HG03558 (cell line): ENCODE results near the gene PEPD.
"Not testable (repeated sequence)": the region's sequence is repeated elsewhere in the genome, so short reads cannot be mapped to it uniquely, and the experiment has no call there.

ENCODE experiments used
- ATAC-seq: cut with Tn5 transposase; IDR thresholded peaks from one replicate; pipeline ENCODE4 v1.9.1; 2021; ENCODE audit warnings: moderate number of reproducible peaks; ENCODE audit not compliant: unreplicated experiment; ENCODE audit errors: extremely low read depth

Gene PEPD

GRCh38 chr19:33499671-33500506 lies 21.7 kb downstream of the PEPD start:
- ATAC-seq, result no peak

- no peak for ATAC-seq
These were observed 22.3 kb downstream of the PEPD start for GRCh38 chr19:33499248-33499647.

GRCh38 chr19:33498391-33499000 lies 23.1 kb downstream of the PEPD start:
- no peak for ATAC-seq

- ATAC-seq, result no peak
These were observed 23.8 kb downstream of the PEPD start for GRCh38 chr19:33497778-33498175.

- no peak for ATAC-seq
These were observed 24.3 kb downstream of the PEPD start for GRCh38 chr19:33497131-33497777.

GRCh38 chr19:33496038-33496895 lies 25.3 kb downstream of the PEPD start:
- no peak for ATAC-seq

GRCh38 chr19:33493401-33494275 lies 28.0 kb downstream of the PEPD start:
- ATAC-seq, result no peak

GRCh38 chr19:33492951-33493350 lies 28.6 kb downstream of the PEPD start:
- ATAC-seq, result no peak

- no peak for ATAC-seq
These were observed 29.5 kb downstream of the PEPD start for GRCh38 chr19:33492090-33492489.

GRCh38 chr19:33490596-33490995 lies 31.0 kb downstream of the PEPD start:
- not testable (repeated sequence) for ATAC-seq

GRCh38 chr19:33490041-33490451 lies 31.5 kb downstream of the PEPD start:
- no peak for ATAC-seq

GRCh38 chr19:33488826-33489225 lies 32.8 kb downstream of the PEPD start:
- ATAC-seq, result no peak

GRCh38 chr19:33487901-33488800 lies 33.4 kb downstream of the PEPD start:
- no peak for ATAC-seq

GRCh38 chr19:33486936-33487811 lies 34.4 kb downstream of the PEPD start:
- no peak for ATAC-seq

GRCh38 chr19:33486407-33486806 lies 35.2 kb downstream of the PEPD start:
- ATAC-seq, result no peak

GRCh38 chr19:33484226-33484774 lies 37.3 kb downstream of the PEPD start:
- ATAC-seq, result no peak

- no peak for ATAC-seq
These were observed 39.1 kb downstream of the PEPD start for GRCh38 chr19:33482476-33482875.
